ENCODE data around the gene VIPR1.
"Not testable (repeated sequence)": the region's sequence is repeated elsewhere in the genome, so short reads cannot be mapped to it uniquely, and the experiment has no call there.

The VIPR1 gene

GRCh38 chr3:42537350-42537749 is 34.9 kb downstream of the VIPR1 start:
- DNase-seq: no peak

DNA sequence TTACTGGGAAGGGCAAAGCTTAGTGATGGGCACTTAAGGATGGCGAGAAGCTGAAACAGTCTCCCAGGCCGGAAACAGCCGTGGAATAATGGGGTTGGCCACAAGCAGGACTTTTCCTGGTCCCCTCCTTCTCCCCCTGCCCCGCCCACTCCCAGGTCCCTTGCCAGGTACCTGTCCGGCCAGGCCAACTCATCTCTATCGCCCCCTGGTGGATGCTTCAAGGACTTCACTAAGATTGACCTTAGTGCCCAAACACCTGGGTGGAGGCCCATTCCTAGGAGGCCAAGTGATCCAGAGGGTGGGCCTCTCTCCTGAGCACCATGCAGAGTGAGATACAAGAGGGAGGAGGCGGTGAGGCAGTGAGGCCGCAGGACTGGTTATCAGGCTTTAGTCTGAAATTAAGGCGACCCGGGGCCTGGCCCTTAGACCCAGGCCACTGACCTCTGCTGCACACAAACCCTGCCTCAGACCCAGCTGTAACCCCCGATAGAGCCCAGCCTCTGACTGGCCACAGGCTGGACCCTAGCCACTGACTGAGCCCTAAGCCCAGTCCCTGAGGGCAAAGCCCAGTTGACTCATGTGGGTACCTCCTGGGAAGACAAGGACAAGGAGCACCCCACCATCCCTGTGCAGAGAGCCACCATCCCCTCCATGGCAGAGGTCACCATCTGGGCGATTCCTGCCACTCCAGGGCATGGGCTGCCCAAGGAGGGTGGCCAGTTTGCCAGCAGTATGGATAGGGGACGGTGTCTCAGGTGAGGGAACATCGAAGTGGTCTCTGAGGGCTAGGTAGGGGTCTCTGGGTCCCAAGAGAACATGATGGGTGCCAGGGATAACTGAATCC is 37.6 kb downstream of the VIPR1 start:
- DNase-seq: peak; percentile 74

DNA sequence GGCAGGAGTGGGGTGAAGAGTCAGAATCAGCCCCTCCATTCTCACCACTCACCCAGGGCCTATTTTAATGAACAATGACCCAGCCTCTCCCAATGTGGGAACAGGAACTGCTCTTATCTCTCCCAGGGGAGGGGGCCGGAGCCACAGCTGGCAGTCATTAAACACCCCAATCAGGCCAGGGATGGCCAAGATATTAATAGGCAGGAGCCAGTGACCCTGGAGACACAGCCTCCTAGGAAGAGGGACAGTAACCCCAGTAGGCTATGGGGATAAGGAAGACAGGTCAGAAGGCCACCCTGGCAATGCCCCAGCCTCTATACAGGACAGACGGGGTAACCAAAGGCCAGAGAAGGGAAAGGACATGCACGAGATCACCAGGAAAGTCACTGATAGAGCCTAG is 38.6 kb downstream of the VIPR1 start:
- no peak for DNase-seq

- no peak for DNase-seq
Measured at GRCh38 chr3:42544492-42545283, 42.2 kb downstream of the VIPR1 start.

DNA sequence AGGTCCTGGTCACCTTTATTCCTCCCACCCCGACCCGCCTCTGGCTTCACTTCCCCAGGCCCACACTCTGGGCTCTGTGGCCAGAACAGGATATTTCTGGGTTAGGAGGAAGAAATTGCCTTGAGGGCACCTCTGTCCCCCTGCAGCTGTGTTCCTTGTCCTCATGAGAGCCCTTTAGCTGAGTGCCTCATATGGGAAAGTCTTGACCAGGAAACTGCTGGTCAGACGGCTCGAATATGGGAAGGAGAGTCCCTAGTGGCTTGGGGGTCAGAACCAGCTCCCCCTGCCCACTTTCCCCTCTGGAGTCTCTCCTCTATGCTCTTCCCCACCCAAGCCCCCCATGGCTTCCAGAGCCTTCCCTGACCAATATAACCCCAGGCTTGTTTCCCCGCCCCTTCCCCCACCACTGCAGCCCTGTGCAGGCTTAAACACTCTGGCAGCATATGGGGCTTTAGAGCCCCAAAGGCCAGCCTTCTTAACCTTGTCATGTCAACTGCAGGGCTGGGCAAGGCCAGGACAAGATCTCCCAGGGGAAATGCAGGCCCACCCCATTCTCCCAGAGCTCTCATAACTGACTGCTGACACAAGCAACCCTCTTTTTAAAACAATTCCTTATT is 42.9 kb downstream of the VIPR1 start:
- no peak for DNase-seq

GRCh38 chr3:42546691-42547213 is 44.3 kb downstream of the VIPR1 start:
- DNase-seq: no peak

GRCh38 chr3:42547401-42547945 is 45.0 kb downstream of the VIPR1 start:
- peak; percentile 73 for DNase-seq

- DNase-seq: no peak
Measured at GRCh38 chr3:42549131-42549530, 46.7 kb downstream of the VIPR1 start.

GRCh38 chr3:42550250-42550649 is 47.8 kb downstream of the VIPR1 start:
- no peak for DNase-seq

DNA sequence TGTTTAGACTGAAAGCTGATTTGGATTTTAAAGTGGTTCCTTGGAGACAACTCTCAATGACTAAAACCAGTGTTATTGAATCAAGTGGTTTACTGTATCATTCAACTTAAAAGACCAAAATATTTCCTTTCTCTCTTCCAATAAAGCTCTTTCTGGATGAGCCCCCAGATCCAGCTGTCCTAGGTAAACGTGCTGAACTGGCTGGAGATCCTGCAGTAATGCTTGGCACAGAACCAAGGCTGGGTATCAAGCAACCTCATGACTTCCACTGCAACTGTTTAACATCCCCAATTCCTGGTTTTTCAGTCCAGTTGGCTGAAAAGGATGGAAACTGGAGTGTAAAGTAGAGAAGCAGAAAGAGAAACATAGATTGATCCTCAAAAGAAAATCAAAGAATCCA is 50.4 kb downstream of the VIPR1 start:
- DNase-seq: no peak

- peak; percentile 25 for DNase-seq
Measured at GRCh38 chr3:42556089-42556632, 53.7 kb downstream of the VIPR1 start.

GRCh38 chr3:42556817-42557216 is 54.4 kb downstream of the VIPR1 start:
- DNase-seq: not testable (repeated sequence)

GRCh38 chr3:42557854-42558253 is 55.4 kb downstream of the VIPR1 start:
- DNase-seq: no peak

DNA sequence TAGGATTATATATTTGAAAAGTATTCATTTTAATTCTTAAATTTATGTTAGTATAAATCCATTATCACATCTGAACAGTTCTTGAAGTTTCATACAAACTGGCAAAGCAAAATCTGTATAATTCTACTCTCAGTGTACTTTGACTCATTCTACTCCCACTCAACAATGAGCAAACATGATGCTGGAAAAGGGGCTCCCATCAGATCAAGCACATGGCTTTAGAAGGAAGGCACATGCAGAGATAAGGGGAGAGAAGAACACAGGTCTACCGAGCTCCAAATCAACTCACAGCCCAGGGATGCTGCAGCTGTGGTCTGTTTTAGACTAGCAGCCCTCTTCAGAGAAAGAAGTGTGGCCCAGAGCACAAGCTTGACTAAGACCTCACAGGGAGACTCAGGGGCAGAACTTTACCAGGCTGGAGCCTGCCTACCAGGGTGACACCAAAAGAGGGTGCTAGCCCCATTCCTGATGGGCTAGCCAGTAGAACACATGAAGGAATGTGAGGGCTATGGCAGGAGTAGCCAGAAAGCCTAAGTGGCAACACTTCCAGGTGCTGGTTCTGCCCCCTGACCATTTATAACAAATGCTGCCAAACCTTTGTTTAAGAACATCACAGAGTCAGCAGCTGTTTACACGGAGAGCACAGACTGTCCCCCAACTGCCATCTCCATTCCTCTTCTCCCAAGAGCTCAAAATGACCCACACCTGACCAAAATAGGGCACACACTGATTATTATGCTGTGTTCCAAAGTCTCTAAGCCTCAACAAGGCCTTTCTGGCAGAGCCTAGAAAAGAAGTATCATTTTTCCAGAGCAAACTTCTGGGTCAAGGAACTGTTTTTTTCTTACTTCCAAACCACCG is 59.8 kb downstream of the VIPR1 start:
- DNase-seq: no peak

DNA sequence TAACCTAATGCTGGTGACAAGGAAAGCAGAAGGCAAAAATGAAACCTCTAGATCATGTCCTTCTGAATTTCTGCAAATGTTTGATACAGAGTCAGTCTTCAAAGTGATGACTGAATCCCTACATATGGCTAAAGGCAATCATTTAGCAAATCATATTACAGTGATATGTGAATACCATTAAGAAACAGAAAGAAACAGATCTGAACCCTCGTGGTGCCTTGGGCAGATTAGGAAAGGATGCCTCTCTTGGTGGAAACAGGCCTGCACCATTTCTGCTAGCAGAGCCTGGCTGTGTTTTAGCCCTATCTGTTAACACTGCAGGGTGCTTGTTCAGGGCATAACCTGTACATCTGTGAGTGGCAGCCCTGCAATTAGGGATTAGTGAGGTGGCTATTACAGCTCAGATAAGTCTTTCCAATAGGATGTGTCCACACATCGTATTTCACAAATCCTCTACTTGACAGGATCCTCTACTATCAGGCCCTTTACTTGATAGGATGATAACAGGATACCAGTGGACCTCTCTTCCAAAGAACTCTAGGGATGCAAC is 67.2 kb downstream of the VIPR1 start:
- no peak for DNase-seq

- peak; percentile 24 for DNase-seq
Measured at GRCh38 chr3:42572278-42572677, 69.8 kb downstream of the VIPR1 start.

DNA sequence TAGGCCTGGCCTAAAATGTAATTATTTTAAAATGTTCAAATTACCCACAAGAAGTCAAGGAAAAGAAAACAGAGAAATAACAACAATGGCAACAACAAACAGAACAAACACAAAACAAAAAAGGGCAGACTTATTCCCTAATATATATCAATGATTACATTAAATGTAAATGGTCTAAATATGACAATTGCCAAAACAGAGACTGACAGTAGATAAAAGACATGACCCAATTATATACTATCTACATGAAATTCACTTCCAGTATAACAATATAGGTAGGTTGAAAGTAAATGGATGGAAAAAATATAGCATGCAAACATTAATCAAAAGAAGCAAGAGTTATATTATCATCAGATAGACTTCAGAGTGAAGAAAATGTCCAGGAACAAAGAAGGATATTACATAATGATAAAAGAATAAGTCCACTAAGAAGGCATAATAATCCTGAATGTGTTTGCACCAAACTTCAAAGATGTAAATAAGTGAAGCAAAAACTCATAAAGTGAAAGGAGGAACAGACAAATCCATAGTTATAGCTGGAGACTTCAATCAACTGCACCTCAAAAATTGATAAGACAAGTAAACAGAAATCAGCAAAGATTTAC is 72.8 kb downstream of the VIPR1 start:
- DNase-seq: no peak

- DNase-seq: no peak
Measured at GRCh38 chr3:42578054-42578453, 75.6 kb downstream of the VIPR1 start.

DNA sequence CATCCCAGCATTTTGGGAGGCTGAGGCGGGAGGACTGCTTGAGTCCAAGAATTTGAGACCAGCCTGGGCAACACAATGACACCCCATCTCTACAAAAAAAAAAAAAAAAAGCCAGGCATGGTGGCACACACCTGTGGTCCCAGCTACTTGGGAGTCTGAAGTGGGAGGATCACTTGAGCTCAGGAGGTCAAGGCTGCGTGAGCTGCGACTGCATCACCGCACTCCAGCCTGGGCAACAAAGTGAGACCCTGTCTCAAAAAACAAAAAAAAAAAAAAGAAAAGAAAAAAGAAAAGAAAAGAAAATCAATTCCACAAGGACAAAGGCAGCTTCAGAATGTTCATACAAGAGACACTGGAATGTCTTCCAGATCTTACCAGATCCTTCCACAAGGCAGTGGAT is 76.9 kb downstream of the VIPR1 start:
- DNase-seq: not testable (repeated sequence)

DNA sequence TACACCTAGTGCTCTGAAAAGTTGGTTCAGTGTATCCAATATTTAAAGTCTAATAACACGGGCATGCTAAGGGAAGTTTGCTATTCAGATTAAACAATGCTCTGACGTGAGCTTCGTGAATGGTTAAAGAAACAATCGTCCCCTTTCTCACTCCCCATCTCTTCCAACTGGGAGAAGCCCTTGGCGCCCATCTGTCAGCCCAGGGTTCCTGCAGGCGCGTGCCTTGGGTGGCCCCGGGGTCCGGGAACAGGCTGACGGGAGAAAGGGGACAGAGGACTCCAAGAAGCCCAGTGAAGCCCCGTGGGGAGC is 78.9 kb downstream of the VIPR1 start:
- no peak for DNase-seq
